Liver (tissue), 9 donors: ENCODE data around the gene CMTM7. TPM values are rescaled to one million over a fixed set of nuclear protein-coding genes. Genes with fewer than 3 reads are reported as not detected.

Experiments
- DNase-seq: peaks from one replicate; pipeline ENCODE4 v3.0.0-alpha.2; 2017; ENCODE audit warnings: low spot score
- H3K27ac ChIP-seq, 2 donors: one replicate each; pipeline ENCODE4 v1.7.0; 2013; ENCODE audit warnings: inconsistent platforms in 2 of 2, low read length in 2 of 2, control low read depth in 1 of 2, low read depth in 1 of 2, mild to moderate bottlenecking in 1 of 2
- H3K27me3 ChIP-seq, 4 donors: one replicate each; pipeline versions ENCODE4 v1.6.1 to v1.7.0; 2013; ENCODE audit warnings: low read length in 3 of 4, inconsistent platforms in 1 of 4, mild to moderate bottlenecking in 1 of 4, moderate library complexity in 1 of 4; ENCODE audit not compliant: control insufficient read depth in 4 of 4, insufficient read depth in 4 of 4
- H3K36me3 ChIP-seq, 4 donors: one replicate each; pipeline versions ENCODE4 v1.6.1 to v1.7.0; 2013; ENCODE audit warnings: low read length in 3 of 4, mild to moderate bottlenecking in 3 of 4, low read depth in 1 of 4, moderate library complexity in 1 of 4; ENCODE audit not compliant: control insufficient read depth in 4 of 4, insufficient read depth in 3 of 4
- H3K4me1 ChIP-seq, 4 donors: one replicate each; pipeline versions ENCODE4 v1.6.1 to v1.7.0; 2013; ENCODE audit warnings: low read length in 3 of 4, mild to moderate bottlenecking in 3 of 4, moderate library complexity in 1 of 4; ENCODE audit not compliant: control insufficient read depth in 4 of 4, insufficient read depth in 4 of 4
- H3K4me3 ChIP-seq, 3 donors: one replicate each; pipeline versions ENCODE4 v1.6.1 to v1.7.0; 2013; ENCODE audit warnings: low read length in 3 of 3, control low read depth in 1 of 3, low read depth in 1 of 3, mild to moderate bottlenecking in 1 of 3
- H3K9ac ChIP-seq, 2 donors: one replicate each; pipeline ENCODE4 v1.7.0; 2013; ENCODE audit warnings: low read length in 2 of 2, mild to moderate bottlenecking in 2 of 2, moderate library complexity in 2 of 2, control low read depth in 1 of 2, low read depth in 1 of 2
- H3K9me3 ChIP-seq, 4 donors: one replicate each; pipeline versions ENCODE4 v1.6.1 to v1.7.0; 2013; ENCODE audit warnings: low read length in 3 of 4; ENCODE audit not compliant: control insufficient read depth in 4 of 4
- ATF3 ChIP-seq: IDR thresholded peaks from 2 replicates; pipeline ENCODE4 v1.6.1; 2016; ENCODE audit warnings: antibody characterized with exemption
- CTCF ChIP-seq: fragments of 150-350 bp; IDR thresholded peaks from 2 replicates; pipeline ENCODE4 v1.5.1; 2017; ENCODE audit warnings: improper control_type of control experiment, low read depth, low read length; ENCODE audit not compliant: missing input control
- EGR1 ChIP-seq, 2 donors: IDR thresholded peaks; 2 replicates each; pipeline ENCODE4 v1.6.1; 2016 to 2018; ENCODE audit warnings: antibody characterized with exemption in 2 of 2, low read depth in 2 of 2
- FOXA1 ChIP-seq: IDR thresholded peaks from 2 replicates; pipeline ENCODE4 v1.6.1; 2016; ENCODE audit warnings: antibody characterized with exemption
- FOXA2 ChIP-seq: IDR thresholded peaks from 2 replicates; pipeline ENCODE4 v1.6.1; 2016; ENCODE audit warnings: antibody characterized with exemption
- HNF4G ChIP-seq: IDR thresholded peaks from 2 replicates; pipeline ENCODE4 v1.6.1; 2016; ENCODE audit warnings: antibody characterized with exemption
- JUND ChIP-seq, 2 donors: IDR thresholded peaks; 2 replicates each; pipeline ENCODE4 v1.6.1; 2016; ENCODE audit warnings: antibody characterized with exemption in 2 of 2
- MAX ChIP-seq: IDR thresholded peaks from 2 replicates; pipeline ENCODE4 v1.6.1; 2016; ENCODE audit warnings: antibody characterized with exemption
- NR2F2 ChIP-seq: IDR thresholded peaks from 2 replicates; pipeline ENCODE4 v1.6.1; 2016; ENCODE audit warnings: antibody characterized with exemption
- RAD21 ChIP-seq, 2 donors: IDR thresholded peaks; 2 replicates each; pipeline ENCODE4 v1.6.1; 2016; ENCODE audit warnings: antibody characterized with exemption in 2 of 2, mild to moderate bottlenecking in 2 of 2
- REST ChIP-seq: IDR thresholded peaks from 2 replicates; pipeline ENCODE4 v1.6.1; 2016; ENCODE audit warnings: antibody characterized with exemption, mild to moderate bottlenecking
- RXRA ChIP-seq, 2 donors: IDR thresholded peaks; 2 replicates each; pipeline ENCODE4 v1.6.1; 2017 to 2018; ENCODE audit warnings: antibody characterized with exemption in 2 of 2, mild to moderate bottlenecking in 1 of 2
- SP1 ChIP-seq: IDR thresholded peaks from 2 replicates; pipeline ENCODE4 v1.6.1; 2018; ENCODE audit warnings: antibody characterized with exemption, mild to moderate bottlenecking
- TAF1 ChIP-seq: conservative IDR thresholded peaks from 2 replicates; pipeline ENCODE4 v1.6.1; 2016; ENCODE audit warnings: antibody characterized with exemption, mild to moderate bottlenecking
- ZBTB33 ChIP-seq: IDR thresholded peaks from 2 replicates; pipeline ENCODE4 v1.6.1; 2016; ENCODE audit warnings: antibody characterized with exemption
- WGBS: extraction: QIAGEN DNeasy Blood & Tissue Kit; methylation state at CpG from one replicate; pipeline ENCODE4 v1.1.7; 2013; 5-methylcytosine and 5-hydroxymethylcytosine counted together
- polyA plus RNA-seq, 2 donors: library from polyadenylated mRNA; stranded (reverse) in 1 of 2; unstranded in 1 of 2; fragments of 200-250 nt in 1 of 2; fragments of >200 nt in 1 of 2; fragmentation: Nextera tagmentation in 1 of 2; extraction: Ambion mirVana in 1 of 2; gene quantifications; one replicate each; pipeline versions ENCODE4 v1.2.1 to v1.2.3, GENCODE V29; 2013 to 2015
- total RNA-seq, 2 donors: library from RNA; depleted of rRNA; stranded (reverse); fragments of >200 nt; gene quantifications; one replicate each; pipeline ENCODE4 v1.2.3, GENCODE V29; 2014
- donor health status: healthy.
- donor health status: healthy.
- donor health status: healthy.
- donor health status: healthy.
- donor health status: healthy.

Gene CMTM7
- total and polyA plus RNA-seq, 4 donors = 3.6 to 20.3 (median 4.1) TPM

GRCh38 chr3:32392536-32393302 lies 1.1 kb downstream of the CMTM7 start:
- Histone ChIP-seq H3K27me3 (no peaks in the 10 kb centered on the region), H3K9ac (peak overlapping the region; percentile 50 to 60), H3K36me3 (no peaks in the 10 kb centered on the region), H3K27ac (peak overlapping the region; percentile 80 to 89), H3K4me1 (peaks cover 0 to 9% (median 2%) of the 10 kb centered on the region in 4 donors), H3K4me3 (peak overlapping the region; percentile 65 to 80 (median 79)), H3K9me3 (no peaks in the 10 kb centered on the region)
- WGBS = 49% methylated on average over 18 of the region's 18 CpGs
- DNase-seq = peak; percentile 39
- TF ChIP-seq JUND (IDR thresholded peaks at IDR 0.05) (no peak), FOXA2 (no peak), ATF3 (no peak), NR2F2 (peak; percentile 27), TAF1 (no peak), MAX (no peak), CTCF (no peak), FOXA1 (no peak), EGR1 (IDR thresholded peaks at IDR 0.05; ENCODE audit: low read depth in 2 of 2) (no peak), REST (no peak), SP1 (no peak), RXRA (IDR thresholded peaks at IDR 0.05) (no peak), RAD21 (IDR thresholded peaks at IDR 0.05) (peak in 1 of 2 donors; percentile 17), HNF4G (no peak)

- H3K27me3 ChIP-seq = no peaks in the 10 kb centered on the region
- no peaks in the 10 kb centered on the region for H3K36me3 ChIP-seq
- peaks cover 0 to 9% (median 2%) of the 10 kb centered on the region in 4 donors for H3K4me1 ChIP-seq
- DNase-seq = no peak
- TF ChIP-seq JUND (IDR thresholded peaks at IDR 0.05) (no peak), FOXA1 (no peak), RAD21 (IDR thresholded peaks at IDR 0.05) (no peak), RXRA (IDR thresholded peaks at IDR 0.05) (no peak), MAX (no peak), HNF4G (no peak), ZBTB33 (no peak), SP1 (no peak), REST (no peak), ATF3 (no peak)
- 68% methylated on average over 2 of the region's 2 CpGs for WGBS
- H3K9me3 ChIP-seq = no peaks in the 10 kb centered on the region
- no peak overlapping the region for H3K4me3 ChIP-seq
- H3K27ac ChIP-seq = no peak overlapping the region
- no peak overlapping the region for H3K9ac ChIP-seq
Observed at GRCh38 chr3:32395496-32395895, 3.8 kb downstream of the CMTM7 start.
